ENCODE results near the gene MVB12B. TPM values are rescaled to one million over a fixed set of nuclear protein-coding genes. Genes with fewer than 3 reads are reported as not detected.

Gene MVB12B
- total RNA-seq = 5.8 and 8.6 TPM in 2 replicates

GRCh38 chr9:126326228-126327005, at the start of gene MVB12B:
MVB12B (plus strand) TSS chr9:126326829; CDS start chr9:126326930, 101 bp downstream.

Small RNA genes lying within 50 kb of the gene (small RNA-seq; reads per million reads assigned to genes)
- gene RF00108 = not detected
